Testis (tissue), 3 donors: ENCODE data around the gene TSPAN33. TPM values are rescaled to one million over a fixed set of nuclear protein-coding genes. Genes with fewer than 3 reads are reported as not detected.

Experiments
- DNase-seq: peaks from one replicate; pipeline ENCODE4 v3.0.0-alpha.2; 2019
- H3K27ac ChIP-seq, 2 donors: fragments of 200-600 bp; sonication (generic); one replicate each; pipeline ENCODE4 v1.5.1; 2019
- H3K27me3 ChIP-seq: fragments of 200-600 bp; sonication (generic); one replicate; pipeline ENCODE4 v1.5.1; 2019
- H3K36me3 ChIP-seq: fragments of 200-600 bp; sonication (generic); one replicate; pipeline ENCODE4 v1.5.1; 2017; ENCODE audit warnings: low read depth; ENCODE audit errors: missing control alignments
- H3K4me1 ChIP-seq: fragments of 200-600 bp; sonication (generic); one replicate; pipeline ENCODE4 v1.5.1; 2019
- H3K4me3 ChIP-seq, 2 donors: fragments of 200-600 bp; sonication (generic); one replicate each; pipeline ENCODE4 v1.5.1; 2017 to 2019
- H3K9me3 ChIP-seq: fragments of 200-600 bp; sonication (generic); one replicate; pipeline ENCODE4 v1.5.1; 2017
- POLR2A ChIP-seq: fragments of 450-650 bp; IDR thresholded peaks from one replicate; pipeline ENCODE4 v1.6.1; 2017; ENCODE audit warnings: antibody characterized with exemption, mild to moderate bottlenecking, moderate library complexity
- WGBS, 2 donors: methylation state at CpG; one replicate each; pipeline ENCODE4 v1.1.5; 2018; 5-methylcytosine and 5-hydroxymethylcytosine counted together
- intact Hi-C: fragments of 100-400 bp; cut with DNase I; formaldehyde crosslinking; loops from one replicate; pipeline ENCODE4 v1.15.1; 2023; ENCODE audit warnings: low total_unique reads
- polyA plus RNA-seq: library from polyadenylated mRNA; stranded (reverse); fragments of 350-450 nt; fragmentation: Illumina TruSeq; extraction: RNeasy Lipid Tissue Mini Kit (QIAGEN cat#74804); gene quantifications from one replicate; pipeline ENCODE4 v1.2.3, GENCODE V29; 2014; ENCODE audit warnings: low read depth, low replicate concordance; ENCODE audit not compliant: insufficient read depth
- total RNA-seq, 2 donors: library from RNA; depleted of rRNA; stranded (reverse); fragments of >200 nt; gene quantifications; one replicate each; pipeline ENCODE4 v1.2.3, GENCODE V29; 2016
- TF ChIP-seq, protein P1 (sequence below), 3 experiments: fragments of 450-650 bp in 2 of 3; fragments of 200-600 bp in 1 of 3; sonication (generic) in 1 of 3; IDR thresholded peaks; one replicate each; pipeline ENCODE4 v1.5.1; 2016 to 2019; ENCODE audit warnings: antibody characterized with exemption in 3 of 3, mild to moderate bottlenecking in 2 of 3, moderate library complexity in 1 of 3

The TSPAN33 gene
- total and polyA plus RNA-seq, 3 donors from 2014 or later = 25.7 to 35.9 (median 35.7) TPM

DNA sequence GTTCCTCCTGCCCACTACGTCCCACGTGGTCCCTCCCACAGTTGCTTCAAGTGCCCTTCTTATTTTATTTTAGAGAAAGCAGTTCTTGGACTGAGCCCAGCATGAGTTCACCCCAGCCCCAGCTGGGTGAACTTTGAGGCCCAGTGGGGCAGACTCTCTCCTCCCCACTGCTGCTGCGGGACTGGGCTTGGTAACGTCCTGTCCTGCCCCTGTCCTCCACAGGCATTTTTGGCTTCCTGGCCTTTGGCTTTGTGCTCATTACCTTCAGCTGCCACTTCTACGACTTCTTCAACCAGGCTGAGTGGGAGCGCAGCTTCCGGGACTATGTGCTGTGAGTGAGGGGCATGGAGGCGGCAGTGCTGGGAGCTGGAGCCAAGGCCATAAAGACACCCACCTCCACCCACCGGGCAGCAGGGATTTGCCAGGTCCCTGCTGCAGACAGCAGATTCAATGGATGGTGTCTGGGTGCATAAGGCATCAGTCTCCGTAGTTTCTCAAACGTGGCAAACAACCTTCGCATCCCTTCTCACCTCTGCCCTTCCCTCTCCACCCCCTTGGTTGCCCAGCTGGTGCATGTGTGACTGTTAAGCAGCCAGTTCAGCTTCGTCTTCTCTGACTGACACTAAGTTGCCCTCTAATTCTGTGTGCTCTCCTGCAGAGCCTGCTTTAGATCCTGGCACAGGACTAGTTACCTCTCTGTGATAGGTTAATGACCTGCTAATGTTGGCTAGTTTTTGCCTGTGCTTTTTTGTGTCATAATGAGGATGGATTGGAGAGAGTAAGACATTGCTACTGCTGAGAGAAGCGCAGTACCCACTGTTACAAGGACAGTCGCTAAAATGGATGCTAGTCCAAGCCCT is 64.8 kb downstream of the TSPAN33 start:
- no peaks in the 10 kb centered on the region for H3K9me3 ChIP-seq
- no peak overlapping the region for H3K27ac ChIP-seq
- peaks cover 6% of the 10 kb centered on the region for H3K4me1 ChIP-seq
- H3K36me3 ChIP-seq = no peaks in the 10 kb centered on the region
- 62 to 67% methylated on average over 12 to 15 of the region's 15 CpGs for WGBS, 2 donors
- intact Hi-C loops = no loop called here
- no peak overlapping the region for H3K4me3 ChIP-seq
- no peak for DNase-seq
- no peak for TF ChIP-seq POLR2A
- TF ChIP-seq, protein P1, sequence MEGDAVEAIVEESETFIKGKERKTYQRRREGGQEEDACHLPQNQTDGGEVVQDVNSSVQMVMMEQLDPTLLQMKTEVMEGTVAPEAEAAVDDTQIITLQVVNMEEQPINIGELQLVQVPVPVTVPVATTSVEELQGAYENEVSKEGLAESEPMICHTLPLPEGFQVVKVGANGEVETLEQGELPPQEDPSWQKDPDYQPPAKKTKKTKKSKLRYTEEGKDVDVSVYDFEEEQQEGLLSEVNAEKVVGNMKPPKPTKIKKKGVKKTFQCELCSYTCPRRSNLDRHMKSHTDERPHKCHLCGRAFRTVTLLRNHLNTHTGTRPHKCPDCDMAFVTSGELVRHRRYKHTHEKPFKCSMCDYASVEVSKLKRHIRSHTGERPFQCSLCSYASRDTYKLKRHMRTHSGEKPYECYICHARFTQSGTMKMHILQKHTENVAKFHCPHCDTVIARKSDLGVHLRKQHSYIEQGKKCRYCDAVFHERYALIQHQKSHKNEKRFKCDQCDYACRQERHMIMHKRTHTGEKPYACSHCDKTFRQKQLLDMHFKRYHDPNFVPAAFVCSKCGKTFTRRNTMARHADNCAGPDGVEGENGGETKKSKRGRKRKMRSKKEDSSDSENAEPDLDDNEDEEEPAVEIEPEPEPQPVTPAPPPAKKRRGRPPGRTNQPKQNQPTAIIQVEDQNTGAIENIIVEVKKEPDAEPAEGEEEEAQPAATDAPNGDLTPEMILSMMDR (IDR thresholded peaks at IDR 0.05) = no peak
- H3K27me3 ChIP-seq = no peaks in the 10 kb centered on the region

DNA sequence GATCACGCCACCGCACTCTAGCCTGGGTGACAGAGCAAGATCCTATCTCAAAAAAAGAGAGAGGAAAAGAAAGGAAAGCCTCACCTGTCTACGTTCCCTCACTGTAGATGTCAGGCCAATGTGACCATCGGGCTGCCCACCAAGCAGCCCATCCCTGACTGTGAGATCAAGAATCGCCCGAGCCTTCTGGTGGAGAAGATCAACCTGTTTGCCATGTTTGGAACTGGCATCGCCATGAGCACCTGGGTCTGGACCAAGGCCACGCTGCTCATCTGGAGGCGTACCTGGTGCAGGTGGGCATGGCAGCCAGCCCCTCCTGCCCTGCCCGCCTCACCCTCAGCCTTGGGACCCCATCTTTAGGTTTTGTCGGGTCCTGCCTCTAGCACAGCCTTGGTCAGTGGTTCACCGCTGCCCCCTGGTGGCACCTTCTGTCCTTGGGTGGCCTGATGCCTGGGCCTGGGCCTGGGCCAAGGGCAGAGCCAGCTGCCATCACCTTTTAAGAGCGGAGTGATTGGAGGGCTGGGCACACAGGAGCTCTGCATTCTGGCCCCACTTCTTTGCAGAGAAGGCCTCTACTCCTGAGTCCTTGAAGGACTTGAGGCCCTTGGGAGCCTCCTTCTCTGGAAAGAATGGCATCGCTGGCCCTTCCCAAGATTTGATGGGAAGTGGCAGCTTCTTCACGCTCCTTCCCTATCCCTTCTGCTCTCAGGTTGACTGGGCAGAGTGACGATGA is 65.9 kb downstream of the TSPAN33 start:
- H3K4me3 ChIP-seq = no peak overlapping the region
- H3K27ac ChIP-seq = no peak overlapping the region
- DNase-seq = peak; percentile 89
- intact Hi-C loops = no loop called here
- H3K27me3 ChIP-seq = no peaks in the 10 kb centered on the region
- H3K9me3 ChIP-seq = no peaks in the 10 kb centered on the region
- H3K36me3 ChIP-seq = no peaks in the 10 kb centered on the region
- TF ChIP-seq, protein P1 (IDR thresholded peaks at IDR 0.05) = peak; percentile 83 to 88 (median 87)
- no peak for TF ChIP-seq POLR2A
- H3K4me1 ChIP-seq = peaks cover 6% of the 10 kb centered on the region
- WGBS, 2 donors = 71 to 78% methylated on average over 12 to 16 of the region's 16 CpGs

DNA sequence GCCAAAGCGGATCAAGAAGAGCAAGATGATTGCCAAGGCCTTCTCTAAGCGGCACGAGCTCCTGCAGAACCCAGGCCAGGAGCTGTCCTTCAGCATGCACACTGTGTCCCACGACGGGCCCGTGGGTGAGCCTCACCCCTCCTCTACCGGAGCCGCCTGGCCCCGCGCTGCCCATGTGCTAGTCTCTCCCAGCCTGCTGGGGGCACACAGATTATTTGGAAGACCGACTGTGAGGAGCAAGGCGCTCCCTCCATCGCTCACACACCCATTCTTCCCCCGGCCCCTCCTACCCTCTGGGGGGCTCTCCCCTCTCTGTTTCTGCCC is 66.4 kb downstream of the TSPAN33 start:
- peaks cover 6% of the 10 kb centered on the region for H3K4me1 ChIP-seq
- no peak overlapping the region for H3K4me3 ChIP-seq
- WGBS, 2 donors = 75 to 77% methylated on average over 14 of the region's 14 CpGs
- no peaks in the 10 kb centered on the region for H3K36me3 ChIP-seq
- no peak overlapping the region for H3K27ac ChIP-seq
- DNase-seq = no peak
- intact Hi-C loops = no loop called here
- no peaks in the 10 kb centered on the region for H3K9me3 ChIP-seq
- no peak for TF ChIP-seq POLR2A
- TF ChIP-seq, protein P1 (IDR thresholded peaks at IDR 0.05) = no peak
- H3K27me3 ChIP-seq = no peaks in the 10 kb centered on the region

DNA sequence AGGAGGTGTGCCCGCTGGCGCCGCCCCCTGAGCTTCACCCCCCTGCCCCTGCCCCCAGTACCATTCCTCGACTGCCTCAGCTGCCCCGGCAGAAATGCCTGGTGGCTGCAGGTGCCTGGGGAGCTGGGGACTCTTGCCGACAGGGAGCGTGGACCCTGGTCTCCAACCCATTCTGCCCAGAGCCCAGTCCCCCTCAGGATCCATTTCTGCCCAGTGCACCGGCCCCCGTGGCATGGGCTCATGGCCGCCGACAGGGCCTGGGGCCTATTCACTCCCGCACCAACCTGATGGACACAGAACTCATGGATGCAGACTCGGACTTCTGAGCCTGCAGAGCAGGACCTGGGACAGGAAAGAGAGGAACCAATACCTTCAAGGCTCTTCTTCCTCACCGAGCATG is 67.6 kb downstream of the TSPAN33 start:
- 81 to 92% methylated on average over 5 to 13 of the region's 14 CpGs for WGBS, 2 donors
- no peak overlapping the region for H3K4me3 ChIP-seq
- intact Hi-C loops = no loop called here
- H3K9me3 ChIP-seq = no peaks in the 10 kb centered on the region
- H3K27ac ChIP-seq = no peak overlapping the region
- no peak for DNase-seq
- H3K27me3 ChIP-seq = no peaks in the 10 kb centered on the region
- no peak for TF ChIP-seq POLR2A
- TF ChIP-seq, protein P1 (IDR thresholded peaks at IDR 0.05) = no peak
- no peaks in the 10 kb centered on the region for H3K36me3 ChIP-seq
- peaks cover 6% of the 10 kb centered on the region for H3K4me1 ChIP-seq
